Neural progenitor cell (in vitro differentiated cells): ENCODE results near the gene BEGAIN. TPM values are rescaled to one million over a fixed set of nuclear protein-coding genes. Genes with fewer than 3 reads are reported as not detected.
A peak's percentile ranks its signal among the peaks of the same experiment; 100 is the strongest.

Source experiments
- DNase-seq: peaks from one replicate; pipeline ENCODE4 v3.0.0-alpha.2; 2016; ENCODE audit warnings: low spot score
- H2AFZ ChIP-seq: fragments of 200-600 bp; sonication (generic); replicated peaks from 2 replicates; pipeline ENCODE4 v1.6.1; 2016; ENCODE audit warnings: antibody characterized with exemption
- H3F3A ChIP-seq: fragments of 200-600 bp; sonication (generic); 2 replicates; pipeline ENCODE4 v1.6.1; 2016; ENCODE audit warnings: antibody characterized with exemption, low read depth
- H3K27ac ChIP-seq: fragments of 200-600 bp; sonication (generic); 2 replicates; pipeline ENCODE4 v1.5.1; 2016; ENCODE audit warnings: mild to moderate bottlenecking
- H3K27me3 ChIP-seq: fragments of 200-600 bp; sonication (generic); 2 replicates; pipeline ENCODE4 v1.6.1; 2016; ENCODE audit warnings: mild to moderate bottlenecking, moderate library complexity
- H3K36me3 ChIP-seq: fragments of 200-600 bp; sonication (generic); 2 replicates; pipeline ENCODE4 v1.5.1; 2016
- H3K4me1 ChIP-seq: fragments of 200-600 bp; sonication (generic); 2 replicates; pipeline ENCODE4 v1.6.1; 2016; ENCODE audit warnings: mixed run types
- H3K4me2 ChIP-seq: fragments of 200-600 bp; sonication (generic); 2 replicates; pipeline ENCODE4 v1.6.1; 2016
- H3K4me3 ChIP-seq: fragments of 200-600 bp; sonication (generic); 2 replicates; pipeline ENCODE4 v1.5.1; 2016
- H3K79me2 ChIP-seq: fragments of 200-600 bp; sonication (generic); 2 replicates; pipeline ENCODE4 v1.6.1; 2016; ENCODE audit warnings: low read depth
- H3K9ac ChIP-seq: fragments of 200-600 bp; sonication (generic); 2 replicates; pipeline ENCODE4 v1.6.1; 2016
- H3K9me3 ChIP-seq: fragments of 200-600 bp; sonication (generic); 2 replicates; pipeline ENCODE4 v1.5.1; 2016; ENCODE audit warnings: low read depth
- H4K20me1 ChIP-seq: fragments of 200-600 bp; sonication (generic); 2 replicates; pipeline ENCODE4 v1.6.1; 2016; ENCODE audit warnings: low read depth
- H3K27ac Mint-ChIP-seq: 3 replicates; pipeline ENCODE4 v1.8.0; 2021; ENCODE audit warnings: mixed read lengths
- H3K27me3 Mint-ChIP-seq: 2 replicates; pipeline ENCODE4 v1.8.0; 2022; ENCODE audit warnings: low read depth, mild to moderate bottlenecking, inconsistent platforms, moderate library complexity, mixed read lengths; ENCODE audit not compliant: insufficient read depth
- H3K36me3 Mint-ChIP-seq: 3 replicates; pipeline ENCODE4 v1.8.0; 2021; ENCODE audit warnings: mixed read lengths
- H3K4me1 Mint-ChIP-seq: 3 replicates; pipeline ENCODE4 v1.8.0; 2021; ENCODE audit warnings: mixed read lengths
- H3K4me3 Mint-ChIP-seq: 3 replicates; pipeline ENCODE4 v1.8.0; 2021; ENCODE audit warnings: mild to moderate bottlenecking, moderate library complexity, mixed read lengths
- H3K9me3 Mint-ChIP-seq: 3 replicates; pipeline ENCODE4 v1.8.0; 2020; ENCODE audit warnings: mixed read lengths
- EZH2 ChIP-seq: fragments of 200-600 bp; sonication (generic); IDR thresholded peaks from 2 replicates; pipeline ENCODE4 v1.6.1; 2017; ENCODE audit warnings: antibody characterized with exemption, mild to moderate bottlenecking, moderate library complexity
- EZH2phosphoT487 ChIP-seq: fragments of 200-600 bp; sonication (generic); IDR thresholded peaks from 2 replicates; pipeline ENCODE4 v1.6.1; 2017; ENCODE audit warnings: antibody characterized with exemption
- total RNA-seq: library from RNA; depleted of rRNA; stranded (reverse); fragments of >200 nt; gene quantifications from 2 replicates; pipeline ENCODE4 v1.2.3, GENCODE V29; 2015; ENCODE audit warnings: low replicate concordance
- TF ChIP-seq, protein P1 (sequence below): fragments of 200-600 bp; sonication (generic); IDR thresholded peaks from 2 replicates; pipeline ENCODE4 v1.5.1; 2017; ENCODE audit warnings: antibody characterized with exemption, mild to moderate bottlenecking

The BEGAIN gene
- total RNA-seq, 1 donor from 2014 or later: 4.0 TPM

DNA sequence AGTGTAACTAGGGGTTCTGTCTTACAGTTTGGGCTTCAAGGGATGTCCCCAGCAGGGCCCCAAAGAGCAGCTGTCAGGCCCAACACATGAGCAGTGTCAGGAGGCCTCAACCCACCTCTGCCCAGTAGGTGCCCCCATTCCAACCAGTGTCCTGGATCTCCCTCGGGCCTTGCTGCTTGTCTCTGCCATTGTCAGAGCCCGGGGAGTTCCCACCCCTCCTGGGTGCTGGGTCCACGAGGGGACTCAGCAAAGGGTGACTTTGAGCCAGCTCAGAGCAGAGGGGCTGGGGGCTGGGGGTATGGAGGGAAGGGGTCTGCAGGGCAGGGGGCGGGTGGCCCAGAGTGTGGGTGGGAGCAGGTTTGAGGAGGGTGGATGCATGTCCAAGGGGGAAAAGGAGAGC lies 18.0 kb upstream of the BEGAIN start:
- peaks cover 16% of the 10 kb centered on the region for H3K9me3 Mint-ChIP-seq
- no peak overlapping the region for H3K4me3 ChIP-seq
- TF ChIP-seq EZH2 (no peak), EZH2phosphoT487 (no peak)
- TF ChIP-seq, protein P1, sequence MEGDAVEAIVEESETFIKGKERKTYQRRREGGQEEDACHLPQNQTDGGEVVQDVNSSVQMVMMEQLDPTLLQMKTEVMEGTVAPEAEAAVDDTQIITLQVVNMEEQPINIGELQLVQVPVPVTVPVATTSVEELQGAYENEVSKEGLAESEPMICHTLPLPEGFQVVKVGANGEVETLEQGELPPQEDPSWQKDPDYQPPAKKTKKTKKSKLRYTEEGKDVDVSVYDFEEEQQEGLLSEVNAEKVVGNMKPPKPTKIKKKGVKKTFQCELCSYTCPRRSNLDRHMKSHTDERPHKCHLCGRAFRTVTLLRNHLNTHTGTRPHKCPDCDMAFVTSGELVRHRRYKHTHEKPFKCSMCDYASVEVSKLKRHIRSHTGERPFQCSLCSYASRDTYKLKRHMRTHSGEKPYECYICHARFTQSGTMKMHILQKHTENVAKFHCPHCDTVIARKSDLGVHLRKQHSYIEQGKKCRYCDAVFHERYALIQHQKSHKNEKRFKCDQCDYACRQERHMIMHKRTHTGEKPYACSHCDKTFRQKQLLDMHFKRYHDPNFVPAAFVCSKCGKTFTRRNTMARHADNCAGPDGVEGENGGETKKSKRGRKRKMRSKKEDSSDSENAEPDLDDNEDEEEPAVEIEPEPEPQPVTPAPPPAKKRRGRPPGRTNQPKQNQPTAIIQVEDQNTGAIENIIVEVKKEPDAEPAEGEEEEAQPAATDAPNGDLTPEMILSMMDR: no peak
- peak overlapping the region; percentile 57 for H2AFZ ChIP-seq
- no peaks in the 10 kb centered on the region for H3K27me3 ChIP-seq
- no peak for DNase-seq
- no peak overlapping the region for H3K4me2 ChIP-seq
- H3K4me3 Mint-ChIP-seq: no peak overlapping the region
- H3K4me1 Mint-ChIP-seq: peaks cover 13% of the 10 kb centered on the region
- H3K27ac ChIP-seq: no peak overlapping the region
- H3K36me3 ChIP-seq: no peaks in the 10 kb centered on the region
- no peak overlapping the region for H3K9ac ChIP-seq
- H3K27me3 Mint-ChIP-seq: peaks cover 21% of the 10 kb centered on the region
- H3K79me2 ChIP-seq: no peaks in the 10 kb centered on the region
- H3K4me1 ChIP-seq: peaks cover 11% of the 10 kb centered on the region
- no peaks in the 10 kb centered on the region for H3K36me3 Mint-ChIP-seq
- no peak overlapping the region for H3K27ac Mint-ChIP-seq
- H3F3A ChIP-seq: no peaks in the 10 kb centered on the region
- no peaks in the 10 kb centered on the region for H3K9me3 ChIP-seq
- no peaks in the 10 kb centered on the region for H4K20me1 ChIP-seq

- no peaks in the 10 kb centered on the region for H3K79me2 ChIP-seq
- TF ChIP-seq EZH2phosphoT487 (no peak), EZH2 (no peak)
- TF ChIP-seq, protein P1: no peak
- Mint-ChIP-seq H3K27me3 (peaks cover 21% of the 10 kb centered on the region), H3K9me3 (peaks cover 16% of the 10 kb centered on the region), H3K27ac (no peak overlapping the region), H3K4me3 (no peak overlapping the region), H3K36me3 (no peaks in the 10 kb centered on the region), H3K4me1 (peaks cover 13% of the 10 kb centered on the region)
- no peak overlapping the region for H3K27ac ChIP-seq
- no peaks in the 10 kb centered on the region for H3K27me3 ChIP-seq
- H4K20me1 ChIP-seq: no peaks in the 10 kb centered on the region
- no peak overlapping the region for H3K9ac ChIP-seq
- H3K4me2 ChIP-seq: no peak overlapping the region
- no peak overlapping the region for H3K4me3 ChIP-seq
- H3K9me3 ChIP-seq: no peaks in the 10 kb centered on the region
- H3F3A ChIP-seq: no peaks in the 10 kb centered on the region
- no peak overlapping the region for H2AFZ ChIP-seq
- H3K4me1 ChIP-seq: peaks cover 11% of the 10 kb centered on the region
- no peaks in the 10 kb centered on the region for H3K36me3 ChIP-seq
- no peak for DNase-seq
Observed at GRCh38 chr14:100604709-100605108, 17.5 kb upstream of the BEGAIN start.

- Histone ChIP-seq H3K9me3 (no peaks in the 10 kb centered on the region), H3K36me3 (no peaks in the 10 kb centered on the region), H2AFZ (no peak overlapping the region), H3F3A (no peaks in the 10 kb centered on the region), H3K4me1 (peaks cover 11% of the 10 kb centered on the region), H3K4me3 (no peak overlapping the region), H3K4me2 (no peak overlapping the region), H4K20me1 (no peaks in the 10 kb centered on the region), H3K79me2 (no peaks in the 10 kb centered on the region), H3K9ac (no peak overlapping the region), H3K27me3 (peaks cover 5% of the 10 kb centered on the region), H3K27ac (no peak overlapping the region)
- H3K27me3 Mint-ChIP-seq: peaks cover 19% of the 10 kb centered on the region
- no peaks in the 10 kb centered on the region for H3K36me3 Mint-ChIP-seq
- peak overlapping the region; percentile 5 for H3K27ac Mint-ChIP-seq
- no peak overlapping the region for H3K4me3 Mint-ChIP-seq
- DNase-seq: no peak
- TF ChIP-seq EZH2 (no peak), EZH2phosphoT487 (no peak)
- TF ChIP-seq, protein P1: no peak
- peaks cover 13% of the 10 kb centered on the region for H3K4me1 Mint-ChIP-seq
- H3K9me3 Mint-ChIP-seq: peaks cover 16% of the 10 kb centered on the region
Observed at GRCh38 chr14:100604121-100604501, 16.9 kb upstream of the BEGAIN start.
